ENCODE measurements around the gene CDC42BPA. TPM values are rescaled to one million over a fixed set of nuclear protein-coding genes. Genes with fewer than 3 reads are reported as not detected.

The CDC42BPA gene
- total RNA-seq, 3 donors from 2014 or later: 39.8 to 54.7 (median 46.7) TPM

DNA sequence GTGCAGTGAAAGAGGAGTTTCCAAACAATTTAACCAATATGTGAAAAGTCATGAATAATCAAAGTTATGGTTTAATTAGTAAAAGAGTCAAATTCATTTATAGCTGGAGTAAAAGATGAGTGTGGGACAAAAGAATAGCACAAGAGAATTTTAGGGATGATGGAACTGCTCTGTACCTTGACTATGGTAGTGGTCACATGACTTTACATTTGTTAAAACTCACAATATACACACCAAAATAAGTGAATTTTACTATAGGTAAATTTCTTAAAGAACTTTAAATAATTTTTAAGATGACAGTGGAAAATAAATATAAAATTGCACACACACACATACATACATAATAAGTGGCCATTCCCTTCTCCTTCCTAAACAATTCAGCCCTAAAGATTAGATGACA lies 13.6 kb downstream of the CDC42BPA start:
- Histone ChIP-seq H3K4me3 (no peak overlapping the region), H3K9me3 (no peaks in the 10 kb centered on the region), H3K27ac (no peak overlapping the region), H3K27me3 (no peaks in the 10 kb centered on the region), H3K4me1 (no peaks in the 10 kb centered on the region), H3K36me3 (no peaks in the 10 kb centered on the region)
- intact Hi-C loops (cut with DNase I; ENCODE audit: low total_unique reads): loop anchor here (2.0 kb wide), 1 partner anchor 22 kb away; no protein-coding TSS in a partner anchor
- no peak for DNase-seq (ENCODE audit: low spot score in 2 of 2)
- TF ChIP-seq POLR2A (IDR thresholded peaks at IDR 0.05): no peak
- TF ChIP-seq, protein P1, sequence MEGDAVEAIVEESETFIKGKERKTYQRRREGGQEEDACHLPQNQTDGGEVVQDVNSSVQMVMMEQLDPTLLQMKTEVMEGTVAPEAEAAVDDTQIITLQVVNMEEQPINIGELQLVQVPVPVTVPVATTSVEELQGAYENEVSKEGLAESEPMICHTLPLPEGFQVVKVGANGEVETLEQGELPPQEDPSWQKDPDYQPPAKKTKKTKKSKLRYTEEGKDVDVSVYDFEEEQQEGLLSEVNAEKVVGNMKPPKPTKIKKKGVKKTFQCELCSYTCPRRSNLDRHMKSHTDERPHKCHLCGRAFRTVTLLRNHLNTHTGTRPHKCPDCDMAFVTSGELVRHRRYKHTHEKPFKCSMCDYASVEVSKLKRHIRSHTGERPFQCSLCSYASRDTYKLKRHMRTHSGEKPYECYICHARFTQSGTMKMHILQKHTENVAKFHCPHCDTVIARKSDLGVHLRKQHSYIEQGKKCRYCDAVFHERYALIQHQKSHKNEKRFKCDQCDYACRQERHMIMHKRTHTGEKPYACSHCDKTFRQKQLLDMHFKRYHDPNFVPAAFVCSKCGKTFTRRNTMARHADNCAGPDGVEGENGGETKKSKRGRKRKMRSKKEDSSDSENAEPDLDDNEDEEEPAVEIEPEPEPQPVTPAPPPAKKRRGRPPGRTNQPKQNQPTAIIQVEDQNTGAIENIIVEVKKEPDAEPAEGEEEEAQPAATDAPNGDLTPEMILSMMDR (IDR thresholded peaks at IDR 0.05): no peak
- TF ChIP-seq POLR2AphosphoS5 (IDR thresholded peaks at IDR 0.05): no peak

DNA sequence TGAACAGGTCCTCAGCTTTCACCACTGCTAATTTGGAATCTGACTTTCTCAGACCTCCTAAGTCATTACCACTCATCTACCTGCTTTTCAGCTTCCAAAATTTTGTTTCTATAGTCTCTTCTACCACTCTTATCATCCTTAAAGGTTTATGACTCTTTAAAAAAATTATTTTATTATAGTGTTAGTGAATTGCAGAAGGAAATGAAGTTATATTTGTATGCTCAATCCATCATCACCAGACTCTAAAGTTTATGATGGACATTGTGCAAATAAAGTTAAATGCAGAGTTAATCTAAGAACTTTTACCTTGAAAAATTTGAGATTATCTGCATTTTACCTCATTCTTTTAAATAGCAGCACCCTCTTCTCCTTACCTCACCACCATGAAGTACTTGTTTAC lies 14.6 kb downstream of the CDC42BPA start:
- no peaks in the 10 kb centered on the region for H3K4me1 ChIP-seq
- no peak overlapping the region for H3K27ac ChIP-seq
- H3K27me3 ChIP-seq: no peaks in the 10 kb centered on the region
- no peak for DNase-seq (ENCODE audit: low spot score in 2 of 2)
- no peak overlapping the region for H3K4me3 ChIP-seq
- H3K36me3 ChIP-seq: no peaks in the 10 kb centered on the region
- no peaks in the 10 kb centered on the region for H3K9me3 ChIP-seq
- TF ChIP-seq POLR2AphosphoS5 (IDR thresholded peaks at IDR 0.05) (no peak), POLR2A (IDR thresholded peaks at IDR 0.05) (no peak)
- intact Hi-C loops (cut with DNase I; ENCODE audit: low total_unique reads): loop anchor here (2.0 kb wide), 1 partner anchor 21 kb away; no protein-coding TSS in a partner anchor

DNA sequence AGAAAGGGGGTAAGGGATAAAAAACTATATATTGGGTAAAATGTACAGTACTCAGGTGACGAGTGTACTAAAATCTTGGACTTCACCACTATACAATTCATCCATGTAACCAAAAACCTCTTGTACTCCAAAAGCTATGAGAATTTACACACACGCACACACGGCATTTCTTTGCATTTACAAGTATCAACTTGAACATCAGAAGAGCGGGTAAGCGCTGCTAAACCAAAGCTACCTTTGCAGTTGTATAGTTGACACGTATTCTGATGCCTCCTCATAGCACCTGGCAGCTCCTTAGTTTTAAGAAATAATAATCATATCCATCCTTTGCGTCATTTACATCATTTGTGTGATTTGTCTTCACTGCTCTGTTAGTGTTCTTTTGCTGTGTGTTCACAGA lies 17.6 kb downstream of the CDC42BPA start:
- Histone ChIP-seq H3K9me3 (no peaks in the 10 kb centered on the region), H3K36me3 (no peaks in the 10 kb centered on the region), H3K27me3 (no peaks in the 10 kb centered on the region), H3K4me3 (no peak overlapping the region), H3K27ac (no peak overlapping the region), H3K4me1 (no peaks in the 10 kb centered on the region)
- intact Hi-C loops (cut with DNase I; ENCODE audit: low total_unique reads): no loop called here
- no peak for DNase-seq (ENCODE audit: low spot score in 2 of 2)
- TF ChIP-seq, protein P1 (IDR thresholded peaks at IDR 0.05): no peak
- no peak for TF ChIP-seq POLR2AphosphoS5 (IDR thresholded peaks at IDR 0.05)
- no peak for TF ChIP-seq POLR2A (IDR thresholded peaks at IDR 0.05)

DNA sequence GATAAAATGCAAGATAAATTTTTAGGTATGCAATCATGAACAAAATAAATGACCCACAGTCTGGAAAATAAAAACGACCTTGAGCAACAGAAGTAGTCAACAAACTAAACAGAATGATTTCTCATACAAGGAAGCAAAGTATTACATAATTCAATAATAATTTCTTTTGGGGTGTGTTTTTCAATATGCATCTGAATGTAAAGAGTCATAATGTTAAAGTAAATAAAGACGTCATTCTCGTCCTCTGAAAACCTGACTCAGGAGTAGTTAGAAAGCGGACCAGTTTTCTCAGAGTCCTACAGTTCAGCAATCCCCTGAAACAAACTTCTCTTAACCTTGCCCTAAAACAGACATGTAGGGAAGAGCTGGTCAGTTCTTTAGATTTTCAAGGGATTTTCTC lies 18.6 kb downstream of the CDC42BPA start:
- H3K4me3 ChIP-seq: no peak overlapping the region
- peak overlapping the region; percentile 26 to 33 for H3K27ac ChIP-seq
- no peaks in the 10 kb centered on the region for H3K9me3 ChIP-seq
- intact Hi-C loops (cut with DNase I; ENCODE audit: low total_unique reads): no loop called here
- TF ChIP-seq, protein P1 (IDR thresholded peaks at IDR 0.05): no peak
- TF ChIP-seq POLR2AphosphoS5 (IDR thresholded peaks at IDR 0.05) (no peak), POLR2A (IDR thresholded peaks at IDR 0.05) (no peak)
- no peaks in the 10 kb centered on the region for H3K27me3 ChIP-seq
- no peaks in the 10 kb centered on the region for H3K4me1 ChIP-seq
- DNase-seq (ENCODE audit: low spot score in 2 of 2): no peak
- H3K36me3 ChIP-seq: no peaks in the 10 kb centered on the region

DNA sequence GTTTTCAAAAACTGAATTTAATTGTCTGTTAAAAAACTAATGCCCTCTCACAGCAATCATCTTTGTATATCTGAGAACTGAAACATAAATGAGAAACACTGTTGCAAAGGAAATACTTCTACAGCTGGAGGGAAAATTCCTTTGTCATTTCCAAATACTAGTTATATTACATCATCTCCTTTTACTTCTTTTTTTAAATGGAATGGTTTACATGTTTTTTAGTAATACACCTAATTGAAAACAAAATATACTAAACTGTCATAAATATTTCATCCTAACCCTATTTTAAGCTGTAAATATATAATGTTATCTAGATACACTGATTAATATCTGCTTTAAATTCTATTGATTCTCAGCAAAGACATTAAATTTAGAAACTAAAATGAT lies 19.1 kb downstream of the CDC42BPA start:
- intact Hi-C loops (cut with DNase I; ENCODE audit: low total_unique reads): no loop called here
- Histone ChIP-seq H3K9me3 (no peaks in the 10 kb centered on the region), H3K4me3 (no peak overlapping the region), H3K27ac (peak overlapping the region; percentile 26 to 33), H3K4me1 (no peaks in the 10 kb centered on the region), H3K36me3 (no peaks in the 10 kb centered on the region), H3K27me3 (no peaks in the 10 kb centered on the region)
- no peak for DNase-seq (ENCODE audit: low spot score in 2 of 2)
- TF ChIP-seq POLR2AphosphoS5 (IDR thresholded peaks at IDR 0.05) (no peak), POLR2A (IDR thresholded peaks at IDR 0.05) (no peak)
- TF ChIP-seq, protein P1 (IDR thresholded peaks at IDR 0.05): no peak
